HEK293 (cell line): ENCODE data around the gene BRWD1.
A peak's percentile ranks its signal among the peaks of the same experiment; 100 is the strongest.

Source experiments
- CTCF ChIA-PET: fragments of 350-600 bp; formaldehyde crosslinking; extraction: SDS; loops from one replicate; lab custom pipeline; 2021; ENCODE audit warnings: antibody characterized with exemption; lab: Yijun Ruan, JAX
- POLR2A ChIA-PET: fragments of 300-600 bp; formaldehyde crosslinking; extraction: SDS; loops from one replicate; lab custom pipeline; 2020; ENCODE audit warnings: antibody characterized with exemption, inconsistent platforms; lab: Yijun Ruan, JAX
- H3K27ac ChIP-seq: fragments of 200-500 bp; sonication (Bioruptor generic); 2 replicates; pipeline ENCODE4 v1.5.1; 2014; ENCODE audit warnings: low read depth, low read length, control low read depth, inconsistent platforms; ENCODE audit errors: extremely low read depth
- H3K36me3 ChIP-seq, 2 experiments: fragments of 200-500 bp in 1 of 2; sonication (Bioruptor generic) in 1 of 2; 1 replicate in 1 of 2; 2 replicates in 1 of 2; pipeline ENCODE4 v1.5.1; 2014 to 2017; ENCODE audit warnings: inconsistent platforms in 2 of 2, low read length in 2 of 2; ENCODE audit not compliant: control insufficient read depth in 2 of 2, insufficient read depth in 1 of 2
- H3K4me1 ChIP-seq: fragments of 200-500 bp; sonication (Bioruptor generic); 2 replicates; pipeline ENCODE4 v1.5.1; 2014; ENCODE audit warnings: mild to moderate bottlenecking, low read length, inconsistent platforms; ENCODE audit not compliant: control insufficient read depth, insufficient read depth
- H3K4me3 ChIP-seq: 2 replicates; pipeline ENCODE4 v1.5.1; 2011; ENCODE audit warnings: low read depth, mild to moderate bottlenecking, control low read depth, low read length, moderate library complexity
- H3K9me3 ChIP-seq: fragments of 200-500 bp; sonication (Bioruptor generic); 2 replicates; pipeline ENCODE4 v1.5.1; 2014; ENCODE audit warnings: low read depth, low read length, inconsistent platforms; ENCODE audit not compliant: control insufficient read depth, insufficient read depth
- MYNN ChIP-seq: fragments of 450-650 bp; formaldehyde crosslinking; IDR thresholded peaks from 2 replicates; pipeline ENCODE4 v1.5.1; 2016; ENCODE audit warnings: missing biosample characterization, missing genetic modification characterization, borderline replicate concordance
- PRDM1 ChIP-seq: fragments of 450-650 bp; formaldehyde crosslinking; IDR thresholded peaks from 2 replicates; pipeline ENCODE4; 2016; ENCODE audit warnings: missing biosample characterization, missing genetic modification characterization
- TRIM28 ChIP-seq: IDR thresholded peaks from 2 replicates; pipeline ENCODE4 v1.6.1; 2011; ENCODE audit warnings: low read length, control low read depth, borderline replicate concordance
- YY2 ChIP-seq: fragments of 450-650 bp; formaldehyde crosslinking; IDR thresholded peaks from 2 replicates; pipeline ENCODE4 v1.5.1; 2016; ENCODE audit warnings: missing biosample characterization, missing genetic modification characterization
- ZBTB21 ChIP-seq: fragments of 450-650 bp; formaldehyde crosslinking; IDR thresholded peaks from 2 replicates; pipeline ENCODE4 v1.5.1; 2017; ENCODE audit warnings: missing biosample characterization, missing genetic modification characterization
- ZBTB48 ChIP-seq: fragments of 450-650 bp; formaldehyde crosslinking; IDR thresholded peaks from 2 replicates; pipeline ENCODE4 v1.5.1; 2016; ENCODE audit warnings: missing biosample characterization, missing genetic modification characterization
- ZFHX2 ChIP-seq: fragments of 450-650 bp; formaldehyde crosslinking; conservative IDR thresholded peaks from 2 replicates; pipeline ENCODE4 v1.5.1; 2016; ENCODE audit warnings: missing biosample characterization, missing genetic modification characterization
- ZFP69B ChIP-seq: fragments of 450-650 bp; formaldehyde crosslinking; IDR thresholded peaks from 2 replicates; pipeline ENCODE4 v1.5.1; 2016; ENCODE audit warnings: missing biosample characterization, missing genetic modification characterization
- ZNF121 ChIP-seq: fragments of 450-650 bp; formaldehyde crosslinking; IDR thresholded peaks from 2 replicates; pipeline ENCODE4 v1.5.1; 2016; ENCODE audit warnings: missing biosample characterization, missing genetic modification characterization
- ZNF140 ChIP-seq: fragments of 450-650 bp; formaldehyde crosslinking; IDR thresholded peaks from 2 replicates; pipeline ENCODE4 v1.5.1; 2016; ENCODE audit warnings: missing biosample characterization, missing genetic modification characterization
- ZNF175 ChIP-seq: fragments of 450-650 bp; formaldehyde crosslinking; IDR thresholded peaks from 2 replicates; pipeline ENCODE4 v1.5.1; 2016; ENCODE audit warnings: missing biosample characterization, missing genetic modification characterization
- ZNF248 ChIP-seq: fragments of 450-650 bp; formaldehyde crosslinking; IDR thresholded peaks from 2 replicates; pipeline ENCODE4 v1.5.1; 2017; ENCODE audit warnings: missing biosample characterization, missing genetic modification characterization
- ZNF302 ChIP-seq: fragments of 450-650 bp; formaldehyde crosslinking; IDR thresholded peaks from 2 replicates; pipeline ENCODE4 v1.5.1; 2016; ENCODE audit warnings: missing biosample characterization, missing genetic modification characterization, low read depth
- ZNF529 ChIP-seq: fragments of 450-650 bp; formaldehyde crosslinking; IDR thresholded peaks from 2 replicates; pipeline ENCODE4 v1.5.1; 2017; ENCODE audit warnings: missing genetic modification characterization, missing biosample characterization; ENCODE audit not compliant: insufficient replicate concordance
- ZNF530 ChIP-seq: fragments of 450-650 bp; formaldehyde crosslinking; IDR thresholded peaks from 2 replicates; pipeline ENCODE4 v1.5.1; 2016; ENCODE audit warnings: low read depth, missing biosample characterization, missing genetic modification characterization
- ZNF624 ChIP-seq: fragments of 450-650 bp; formaldehyde crosslinking; IDR thresholded peaks from 2 replicates; pipeline ENCODE4 v1.5.1; 2017; ENCODE audit warnings: missing biosample characterization, missing genetic modification characterization
- ZNF654 ChIP-seq: fragments of 450-650 bp; formaldehyde crosslinking; IDR thresholded peaks from 2 replicates; pipeline ENCODE4 v1.5.1; 2016; ENCODE audit warnings: low read depth, missing biosample characterization, missing genetic modification characterization
- ZXDB ChIP-seq: fragments of 450-650 bp; formaldehyde crosslinking; IDR thresholded peaks from 2 replicates; pipeline ENCODE4 v1.5.1; 2016; ENCODE audit warnings: missing biosample characterization, missing genetic modification characterization
- TF ChIP-seq, protein P1 (sequence below): fragments of 450-650 bp; formaldehyde crosslinking; IDR thresholded peaks from 2 replicates; pipeline ENCODE4; 2016; ENCODE audit warnings: missing biosample characterization, missing genetic modification characterization

Gene BRWD1

DNA sequence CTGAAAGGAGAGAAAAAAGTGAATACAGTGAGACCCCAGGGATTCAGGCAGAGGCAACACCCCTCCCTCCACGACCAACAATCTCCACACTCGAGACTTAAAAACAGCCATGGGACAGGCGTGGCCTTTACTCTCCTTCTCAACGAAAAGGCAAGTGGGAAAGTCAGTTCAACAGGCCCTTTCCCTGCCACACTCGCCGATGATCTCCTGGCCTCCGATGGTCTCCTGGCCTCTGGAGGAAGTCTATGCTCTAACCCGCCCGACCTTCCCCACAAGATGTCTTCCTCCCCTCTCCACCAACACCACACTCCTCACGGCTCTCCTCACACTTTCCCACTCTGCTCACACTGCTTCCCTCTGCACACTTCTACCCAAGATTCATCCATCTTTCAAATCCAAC, 137.8 kb downstream of the BRWD1 start:
- no peaks in the 10 kb centered on the region for H3K9me3 ChIP-seq
- H3K4me3 ChIP-seq, result no peak overlapping the region
- no peak overlapping the region for H3K27ac ChIP-seq
- TF ChIP-seq PRDM1, result peak; percentile 98
- no peak for TF ChIP-seq ZFP69B (tag by site-specific recombination)
- no peak for TF ChIP-seq ZBTB48
- TF ChIP-seq, all 188 proteins: peak for 1
- CTCF ChIA-PET, result no interaction called here
- POLR2A ChIA-PET, result no interaction called here
- Histone ChIP-seq H3K4me1 (no peaks in the 10 kb centered on the region), H3K36me3 (peaks cover 44 to 81% of the 10 kb centered on the region in 2 experiments)

DNA sequence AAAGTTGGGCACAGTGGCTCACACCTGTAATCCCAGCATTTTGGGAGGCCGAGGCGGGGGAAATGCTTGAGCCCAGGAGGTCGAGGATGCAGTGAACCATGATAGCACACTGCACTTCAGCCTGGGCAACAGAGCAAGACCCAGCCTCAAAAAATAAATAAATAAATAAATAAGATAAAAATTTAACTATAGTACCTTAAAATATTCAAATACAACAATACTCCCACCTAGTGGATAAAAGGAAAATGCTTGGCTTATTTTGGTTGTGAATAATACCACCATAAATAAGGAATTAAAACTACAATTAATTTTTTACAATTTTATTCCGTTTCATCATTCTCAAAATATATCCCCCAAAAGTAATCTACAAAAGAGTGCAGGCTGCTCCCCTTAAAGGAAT, 138.3 kb downstream of the BRWD1 start:
- Histone ChIP-seq H3K4me1 (no peaks in the 10 kb centered on the region), H3K36me3 (peaks cover 42 to 76% of the 10 kb centered on the region in 2 experiments), H3K4me3 (no peak overlapping the region)
- TF ChIP-seq ZNF140 (tag by site-specific recombination), result no peak
- no peak for TF ChIP-seq ZNF248 (tag by site-specific recombination)
- TF ChIP-seq ZNF624 (tag by site-specific recombination), result no peak
- TF ChIP-seq ZNF654 (tag by site-specific recombination), result peak; percentile 61
- peak; percentile 92 for TF ChIP-seq ZNF121
- TF ChIP-seq, all 188 proteins: peak for 2
- H3K27ac ChIP-seq, result no peak overlapping the region
- ChIA-PET POLR2A (no interaction called here), CTCF (interaction anchor here (0.5 to 1.1 kb wide), 6 partner anchors 22 to 715 kb away, joined by 3 to 5 read pairs (median 4); no protein-coding TSS in a partner anchor)
- no peaks in the 10 kb centered on the region for H3K9me3 ChIP-seq

DNA sequence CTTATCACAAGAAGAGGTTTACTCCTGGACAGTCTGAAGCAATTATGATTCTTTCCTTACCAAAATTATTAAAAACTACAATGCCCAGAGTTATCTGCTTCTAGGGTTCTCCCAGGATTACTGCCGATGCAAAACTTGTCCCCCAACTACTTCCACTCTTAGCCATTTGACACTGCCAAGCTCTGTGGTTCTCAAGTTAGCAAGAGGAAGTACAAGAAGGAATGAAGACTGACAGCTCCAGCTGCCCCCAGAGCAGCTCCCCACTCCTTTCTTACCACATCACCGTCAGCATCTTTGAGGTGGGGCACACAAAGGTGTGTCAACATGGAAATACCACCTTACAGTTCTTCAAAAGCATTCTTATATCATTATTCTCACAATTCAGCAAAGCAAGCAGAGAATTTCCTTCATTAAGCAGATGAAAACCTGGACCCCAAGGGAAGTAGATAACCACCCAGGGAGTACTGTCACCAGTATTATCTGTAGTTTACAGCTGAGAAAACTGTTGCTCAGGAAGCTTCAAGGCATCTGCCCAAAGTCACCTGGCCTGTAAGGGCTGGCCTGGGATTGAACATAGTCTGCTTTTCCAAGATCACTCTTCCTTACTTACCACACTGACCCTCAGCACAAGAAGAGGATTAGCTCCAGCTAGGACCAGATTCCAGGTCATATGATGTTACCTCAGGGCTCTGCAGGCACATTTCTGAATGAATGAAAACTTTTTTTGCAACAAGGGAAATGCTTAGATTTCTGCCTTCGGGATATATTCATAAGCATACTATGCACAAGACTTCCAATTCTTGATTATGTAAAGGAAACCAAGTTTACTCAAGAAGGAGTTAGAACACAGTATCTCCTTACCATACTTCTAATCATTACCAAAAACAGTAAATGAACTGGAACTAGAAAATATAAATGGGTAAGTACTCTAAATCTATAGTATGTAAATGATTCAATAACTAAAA, 139.4 kb downstream of the BRWD1 start:
- no peak overlapping the region for H3K27ac ChIP-seq
- ChIA-PET POLR2A (interaction anchor here (1.4 kb wide), 1 partner anchor 9 kb away, joined by 6 read pairs; the partner anchor contains the start of gene PSMG1), CTCF (interaction anchor here (0.5 to 1.1 kb wide), 6 partner anchors 9 to 714 kb away, joined by 3 to 4 read pairs (median 4); partner anchors contain the start of gene PSMG1)
- no peak for TF ChIP-seq ZXDB (tag by site-specific recombination)
- TF ChIP-seq ZNF529 (tag by site-specific recombination), result no peak
- no peak for TF ChIP-seq YY2 (tag by site-specific recombination)
- no peak for TF ChIP-seq ZNF302 (tag by site-specific recombination)
- TF ChIP-seq ZNF175 (tag by site-specific recombination), result no peak
- no peak for TF ChIP-seq ZNF530 (tag by site-specific recombination)
- no peak for TF ChIP-seq TRIM28
- TF ChIP-seq ZBTB21 (tag by site-specific recombination), result no peak
- TF ChIP-seq, protein P1, sequence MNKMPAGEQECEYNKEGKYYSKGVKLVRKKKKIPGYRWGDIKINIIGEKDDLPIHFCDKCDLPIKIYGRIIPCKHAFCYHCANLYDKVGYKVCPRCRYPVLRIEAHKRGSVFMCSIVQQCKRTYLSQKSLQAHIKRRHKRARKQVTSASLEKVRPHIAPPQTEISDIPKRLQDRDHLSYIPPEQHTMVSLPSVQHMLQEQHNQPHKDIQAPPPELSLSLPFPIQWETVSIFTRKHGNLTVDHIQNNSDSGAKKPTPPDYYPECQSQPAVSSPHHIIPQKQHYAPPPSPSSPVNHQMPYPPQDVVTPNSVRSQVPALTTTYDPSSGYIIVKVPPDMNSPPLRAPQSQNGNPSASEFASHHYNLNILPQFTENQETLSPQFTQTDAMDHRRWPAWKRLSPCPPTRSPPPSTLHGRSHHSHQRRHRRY (tag by site-specific recombination), result no peak
- TF ChIP-seq ZFHX2 (tag by site-specific recombination), result no peak
- TF ChIP-seq MYNN, result no peak
- no peak overlapping the region for H3K4me3 ChIP-seq
- peaks cover 32 to 72% of the 10 kb centered on the region in 2 experiments for H3K36me3 ChIP-seq
- no peaks in the 10 kb centered on the region for H3K4me1 ChIP-seq
- no peaks in the 10 kb centered on the region for H3K9me3 ChIP-seq
